CD4-positive, CD25-positive, alpha-beta regulatory T cell (primary cell): ENCODE measurements around the gene RAPH1. TPM values are rescaled to one million over a fixed set of nuclear protein-coding genes. Genes with fewer than 3 reads are reported as not detected.

Source experiments
- ATAC-seq, 2 donors: fragments of 150-1000 bp; cut with Tn5 transposase; one replicate each; pipeline ENCODE4 v1.10.0; 2021; ENCODE audit warnings: low read depth in 2 of 2, moderate number of reproducible peaks in 2 of 2, moderate library complexity in 1 of 2
- DNase-seq, 3 donors: peaks; one replicate each; pipeline versions ENCODE4 v3.0.0 to v3.0.0-alpha.2; 2012 to 2022; ENCODE audit warnings: mixed read lengths in 1 of 3
- H3K27ac ChIP-seq: one replicate; pipeline ENCODE4 v1.7.0; 2013; ENCODE audit warnings: mild to moderate bottlenecking, low read length; ENCODE audit not compliant: insufficient read depth, poor library complexity, severe bottlenecking
- H3K27me3 ChIP-seq: one replicate; pipeline ENCODE4 v1.7.0; 2013; ENCODE audit warnings: low read length; ENCODE audit not compliant: control insufficient read depth, insufficient read depth
- H3K36me3 ChIP-seq: one replicate; pipeline ENCODE4 v1.7.0; 2013; ENCODE audit warnings: mild to moderate bottlenecking, low read length, moderate library complexity; ENCODE audit not compliant: control insufficient read depth, insufficient read depth
- H3K4me1 ChIP-seq: 2 replicates; pipeline ENCODE4 v1.7.0; 2013; ENCODE audit warnings: mild to moderate bottlenecking, low read length; ENCODE audit not compliant: insufficient read depth, control insufficient read depth, poor library complexity, severe bottlenecking
- H3K4me3 ChIP-seq: one replicate; pipeline ENCODE4 v1.7.0; 2013; ENCODE audit warnings: low read depth, mild to moderate bottlenecking, low read length, moderate library complexity
- H3K9me3 ChIP-seq, 2 experiments: 1 replicate in 1 of 2; 2 replicates in 1 of 2; pipeline ENCODE4 v1.7.0; 2013; ENCODE audit warnings: low read length in 2 of 2, mild to moderate bottlenecking in 1 of 2, moderate library complexity in 1 of 2; ENCODE audit not compliant: control insufficient read depth in 2 of 2
- H3K27ac Mint-ChIP-seq, 3 donors: one replicate each; pipeline ENCODE4 v1.8.0; 2020 to 2022; ENCODE audit warnings: mild to moderate bottlenecking in 3 of 3, mixed read lengths in 3 of 3, moderate library complexity in 2 of 3
- H3K27me3 Mint-ChIP-seq: one replicate; pipeline ENCODE4 v1.8.0; 2022; ENCODE audit warnings: mild to moderate bottlenecking, mixed read lengths
- H3K36me3 Mint-ChIP-seq: one replicate; pipeline ENCODE4 v1.8.0; 2020; ENCODE audit warnings: mixed read lengths
- H3K4me1 Mint-ChIP-seq, 4 donors: one replicate each; pipeline ENCODE4 v1.8.0; 2020 to 2022; ENCODE audit warnings: mixed read lengths in 4 of 4, mild to moderate bottlenecking in 1 of 4
- H3K4me3 Mint-ChIP-seq, 4 donors: one replicate each; pipeline ENCODE4 v1.8.0; 2020 to 2022; ENCODE audit warnings: mild to moderate bottlenecking in 4 of 4, mixed read lengths in 4 of 4, moderate library complexity in 3 of 4
- H3K9me3 Mint-ChIP-seq, 7 donors: one replicate each; pipeline ENCODE4 v1.8.0; 2020 to 2022; ENCODE audit warnings: mixed read lengths in 7 of 7, mild to moderate bottlenecking in 3 of 7, moderate library complexity in 2 of 7
- polyA plus RNA-seq, 4 donors: library from polyadenylated mRNA; unstranded; fragments of 300-500 nt; fragmentation: Illumina TruSeq; gene quantifications; one replicate each; pipeline ENCODE4 v1.2.3, GENCODE V29; 2021
- total RNA-seq: library from RNA; stranded (reverse); gene quantifications from one replicate; pipeline ENCODE4 v1.2.3, GENCODE V29; 2022

The RAPH1 gene
- total and polyA plus RNA-seq, 5 donors from 2014 or later = 0.53 to 2.5 (median 0.90) TPM

DNA sequence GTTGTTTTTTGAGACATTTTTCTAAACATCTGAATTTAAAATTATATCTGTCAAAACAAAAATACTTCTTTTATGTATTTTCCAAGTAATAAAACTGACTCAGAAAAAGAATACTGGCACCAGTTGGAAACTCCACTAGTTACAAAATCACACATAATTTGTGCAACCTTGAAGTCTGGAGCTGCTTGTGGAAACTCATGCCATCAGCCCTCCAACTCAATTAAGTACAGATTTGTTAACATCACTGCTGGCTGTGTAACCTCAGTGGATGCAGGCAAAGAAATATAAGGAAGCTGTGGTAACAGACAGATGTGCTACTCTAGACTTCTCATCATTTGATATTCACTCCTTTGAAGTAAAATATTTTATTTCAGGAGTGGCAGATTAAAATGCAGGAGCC is 30.0 kb upstream of the RAPH1 start:
- H3K9me3 ChIP-seq = no peaks in the 10 kb centered on the region

DNA sequence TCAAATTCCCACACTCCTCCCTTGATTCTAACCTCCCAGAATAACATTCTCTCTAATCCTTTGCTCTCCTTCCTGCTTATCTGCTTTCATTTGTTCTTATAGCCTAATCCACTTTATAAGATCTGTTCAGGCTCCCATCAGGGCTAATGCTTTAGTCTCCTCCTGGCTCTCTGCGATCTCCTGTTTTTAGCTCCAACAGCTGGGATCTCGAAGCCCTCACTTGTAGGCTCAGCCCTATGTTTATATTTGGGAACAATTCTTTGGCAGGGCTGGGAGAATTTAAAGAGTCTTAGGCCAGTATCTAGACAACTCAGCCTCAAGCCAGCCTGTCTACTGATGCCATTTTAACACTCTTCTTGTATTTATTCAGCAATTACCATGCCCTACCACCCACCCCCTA is 27.2 kb upstream of the RAPH1 start:
- no peak for ATAC-seq
- Mint-ChIP-seq H3K27me3 (peaks cover 10% of the 10 kb centered on the region), H3K4me3 (no peak overlapping the region), H3K27ac (peak overlapping the region in 2 of 3 donors; percentile 29 to 70), H3K9me3 (peaks cover 0 to 1% (median 0%) of the 10 kb centered on the region in 7 donors), H3K36me3 (no peaks in the 10 kb centered on the region), H3K4me1 (peaks cover 0 to 4% (median 0%) of the 10 kb centered on the region in 4 donors)
- Histone ChIP-seq H3K27me3 (no peaks in the 10 kb centered on the region), H3K27ac (no peak overlapping the region), H3K36me3 (no peaks in the 10 kb centered on the region), H3K4me1 (no peaks in the 10 kb centered on the region), H3K4me3 (no peak overlapping the region), H3K9me3 (no peaks in the 10 kb centered on the region)
- DNase-seq = no peak

More for the DNA sequence above, 30.0 kb upstream of the RAPH1 start:
- no peak overlapping the region for H3K27ac Mint-ChIP-seq
- peaks cover 12% of the 10 kb centered on the region for H3K27me3 Mint-ChIP-seq
- no peaks in the 10 kb centered on the region for H3K36me3 Mint-ChIP-seq
- no peaks in the 10 kb centered on the region for H3K4me1 ChIP-seq
- H3K4me3 ChIP-seq = no peak overlapping the region
- peaks cover 0 to 3% (median 0%) of the 10 kb centered on the region in 7 donors for H3K9me3 Mint-ChIP-seq
- H3K4me1 Mint-ChIP-seq = peaks cover 0 to 6% (median 1%) of the 10 kb centered on the region in 4 donors
- no peak for DNase-seq
- H3K27ac ChIP-seq = no peak overlapping the region
- no peak for ATAC-seq
- no peaks in the 10 kb centered on the region for H3K27me3 ChIP-seq
- H3K36me3 ChIP-seq = no peaks in the 10 kb centered on the region
- H3K4me3 Mint-ChIP-seq = no peak overlapping the region

DNA sequence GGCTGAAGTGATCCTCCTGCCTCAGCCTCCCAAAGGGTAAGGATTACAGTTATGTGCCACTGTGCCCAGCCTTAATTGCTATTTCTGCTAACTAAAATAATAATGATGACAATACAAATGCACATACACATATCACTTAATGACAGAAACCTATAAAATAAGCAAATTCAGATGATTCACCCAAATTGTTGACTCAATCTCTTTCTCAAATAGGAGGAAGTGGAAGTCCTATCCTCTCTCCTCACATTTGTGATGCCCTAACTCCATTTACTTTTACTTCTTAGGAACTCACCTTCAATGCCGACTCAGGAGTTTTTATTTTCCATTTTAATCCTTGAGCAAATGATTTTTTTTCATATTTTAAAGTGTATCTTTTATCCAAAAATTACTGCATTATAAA is 24.5 kb upstream of the RAPH1 start:
- Histone ChIP-seq H3K4me1 (no peaks in the 10 kb centered on the region), H3K4me3 (no peak overlapping the region), H3K9me3 (no peaks in the 10 kb centered on the region), H3K27me3 (no peaks in the 10 kb centered on the region), H3K27ac (no peak overlapping the region), H3K36me3 (no peaks in the 10 kb centered on the region)
- DNase-seq (no peak), ATAC-seq (no peak)
- Mint-ChIP-seq H3K4me1 (peaks cover 0 to 2% (median 0%) of the 10 kb centered on the region in 4 donors), H3K36me3 (no peaks in the 10 kb centered on the region), H3K27me3 (peaks cover 9% of the 10 kb centered on the region), H3K9me3 (no peaks in the 10 kb centered on the region), H3K4me3 (no peak overlapping the region), H3K27ac (no peak overlapping the region)

DNA sequence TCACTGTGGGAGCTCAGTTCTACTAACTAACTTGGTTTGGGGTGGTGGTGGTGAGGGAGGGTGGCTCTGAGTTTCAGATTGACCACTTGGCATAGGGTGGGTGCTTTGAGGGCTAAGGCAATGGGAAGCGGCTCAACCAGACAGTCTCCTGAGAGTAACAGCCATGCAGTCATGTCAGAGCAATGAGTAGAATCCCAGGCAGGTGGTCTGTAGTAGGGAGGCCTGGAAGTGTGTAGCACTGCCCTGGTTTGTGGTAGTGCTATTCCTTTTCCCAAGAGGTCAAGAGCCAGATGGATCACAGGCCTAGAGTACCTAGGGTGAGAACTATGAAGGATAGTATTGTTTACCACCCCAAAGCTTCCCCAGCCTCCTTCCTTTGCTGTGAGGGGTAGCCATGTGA is 18.7 kb upstream of the RAPH1 start:
- Mint-ChIP-seq H3K36me3 (no peaks in the 10 kb centered on the region), H3K4me3 (no peak overlapping the region), H3K27me3 (peaks cover 15% of the 10 kb centered on the region), H3K9me3 (peaks cover 0 to 1% (median 0%) of the 10 kb centered on the region in 7 donors), H3K27ac (peak overlapping the region in 1 of 3 donors; percentile 34), H3K4me1 (peaks cover 0 to 7% (median under 1%) of the 10 kb centered on the region in 4 donors)
- no peak overlapping the region for H3K27ac ChIP-seq
- H3K36me3 ChIP-seq = no peaks in the 10 kb centered on the region
- no peak for DNase-seq
- no peaks in the 10 kb centered on the region for H3K9me3 ChIP-seq
- no peak overlapping the region for H3K4me3 ChIP-seq
- no peak for ATAC-seq
- H3K27me3 ChIP-seq = no peaks in the 10 kb centered on the region
- no peaks in the 10 kb centered on the region for H3K4me1 ChIP-seq

DNA sequence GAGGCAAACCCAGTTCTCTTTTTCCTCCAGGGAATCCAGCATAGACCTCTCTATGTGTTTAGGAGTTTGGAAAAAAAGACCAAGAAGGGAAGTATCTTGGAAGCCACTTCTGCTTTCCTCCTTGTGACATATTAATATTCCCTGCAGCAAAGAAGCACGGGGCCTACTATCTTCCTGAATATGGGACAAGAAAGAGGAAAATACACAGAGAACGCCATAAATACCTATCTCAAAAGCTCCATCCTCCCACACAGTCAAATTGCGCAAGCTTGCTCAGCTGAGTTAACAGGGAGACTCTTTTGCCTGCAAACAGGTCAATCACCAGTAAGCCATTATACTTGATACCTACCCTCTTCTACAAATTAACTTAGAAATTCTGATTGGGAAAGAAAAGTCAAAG is 16.7 kb upstream of the RAPH1 start:
- Histone ChIP-seq H3K27ac (no peak overlapping the region), H3K4me3 (no peak overlapping the region), H3K27me3 (no peaks in the 10 kb centered on the region), H3K36me3 (no peaks in the 10 kb centered on the region), H3K4me1 (no peaks in the 10 kb centered on the region), H3K9me3 (no peaks in the 10 kb centered on the region)
- Mint-ChIP-seq H3K9me3 (peaks cover 0 to 1% (median 0%) of the 10 kb centered on the region in 7 donors), H3K36me3 (no peaks in the 10 kb centered on the region), H3K27me3 (peaks cover 20% of the 10 kb centered on the region), H3K4me3 (no peak overlapping the region), H3K4me1 (peaks cover 3 to 7% (median 5%) of the 10 kb centered on the region in 4 donors), H3K27ac (no peak overlapping the region)
- ATAC-seq = no peak
- no peak for DNase-seq

DNA sequence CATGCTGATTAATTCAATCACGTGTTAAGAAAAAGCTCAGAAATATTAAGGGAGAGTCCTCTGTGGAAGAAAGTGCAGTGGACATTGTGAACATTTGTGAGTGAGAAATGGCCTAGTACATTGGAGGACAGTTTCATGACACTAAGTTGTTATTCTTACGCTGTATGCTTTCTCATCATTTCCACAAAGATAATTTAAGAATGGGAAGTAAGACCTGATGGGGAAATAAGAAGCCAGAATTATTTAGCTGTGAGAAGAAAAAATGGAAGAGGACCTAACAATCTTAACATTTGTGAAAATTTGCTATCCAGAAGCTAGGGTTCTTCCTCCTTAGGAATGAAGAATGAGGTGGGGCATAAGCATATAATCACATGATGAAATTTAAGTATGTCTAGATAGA is 15.2 kb upstream of the RAPH1 start:
- no peak overlapping the region for H3K27ac Mint-ChIP-seq
- H3K9me3 Mint-ChIP-seq = peaks cover 0 to 1% (median 0%) of the 10 kb centered on the region in 7 donors

DNA sequence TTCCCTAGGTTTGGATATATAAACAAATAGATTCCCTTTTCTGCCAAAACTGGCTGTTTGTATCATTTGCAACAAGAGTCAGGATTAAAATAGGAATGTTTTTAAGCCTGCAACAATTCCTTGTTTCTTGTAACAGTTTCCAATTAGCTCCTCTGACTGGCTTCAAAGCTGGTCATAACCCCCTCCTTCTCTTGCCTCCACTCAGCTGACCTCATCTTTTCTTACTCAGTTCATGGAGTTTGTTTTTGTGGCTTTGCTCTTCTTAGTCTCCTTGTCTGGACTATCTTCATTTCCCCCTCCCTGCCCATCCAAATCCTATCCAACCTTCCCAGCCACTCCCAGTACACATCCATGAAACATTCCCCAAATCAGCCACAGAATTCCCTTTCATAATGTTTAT is 14.3 kb upstream of the RAPH1 start:
- H3K27ac Mint-ChIP-seq = no peak overlapping the region
- H3K4me1 Mint-ChIP-seq = peaks cover 3 to 7% (median 5%) of the 10 kb centered on the region in 4 donors
- Histone ChIP-seq H3K4me1 (no peaks in the 10 kb centered on the region), H3K4me3 (no peak overlapping the region), H3K9me3 (no peaks in the 10 kb centered on the region), H3K36me3 (no peaks in the 10 kb centered on the region), H3K27ac (no peak overlapping the region), H3K27me3 (no peaks in the 10 kb centered on the region)
- peaks cover 0 to under 1% (median 0%) of the 10 kb centered on the region in 7 donors for H3K9me3 Mint-ChIP-seq
- peaks cover 16% of the 10 kb centered on the region for H3K27me3 Mint-ChIP-seq
- no peak overlapping the region for H3K4me3 Mint-ChIP-seq
- DNase-seq (no peak), ATAC-seq (no peak)
- H3K36me3 Mint-ChIP-seq = no peaks in the 10 kb centered on the region

More for the DNA sequence above, 15.2 kb upstream of the RAPH1 start:
- Mint-ChIP-seq H3K4me3 (no peak overlapping the region), H3K4me1 (peaks cover 3 to 7% (median 5%) of the 10 kb centered on the region in 4 donors), H3K36me3 (no peaks in the 10 kb centered on the region), H3K27me3 (peaks cover 16% of the 10 kb centered on the region)
- Histone ChIP-seq H3K9me3 (no peaks in the 10 kb centered on the region), H3K27ac (no peak overlapping the region), H3K4me1 (no peaks in the 10 kb centered on the region), H3K36me3 (no peaks in the 10 kb centered on the region), H3K4me3 (no peak overlapping the region), H3K27me3 (no peaks in the 10 kb centered on the region)
- no peak for DNase-seq
- no peak for ATAC-seq

DNA sequence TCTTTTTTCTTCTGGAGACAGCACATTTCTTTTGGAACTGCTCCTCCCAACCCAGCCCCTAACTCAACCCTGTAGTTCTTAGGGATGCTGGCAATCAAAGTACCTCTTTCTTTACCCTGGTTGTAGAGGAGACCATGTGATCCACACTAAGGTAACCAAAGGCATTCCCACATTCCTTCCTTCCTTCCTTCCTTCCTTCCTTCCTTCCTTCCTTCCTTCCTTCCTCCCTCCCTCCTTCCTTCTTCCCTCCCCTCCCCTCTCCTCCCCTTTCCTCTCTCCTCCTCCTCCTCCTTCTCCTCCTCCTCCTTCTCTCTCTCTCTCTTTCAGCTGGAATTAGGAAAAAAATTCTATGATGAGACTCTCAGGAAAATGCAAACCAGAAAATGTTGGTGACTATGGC is 13.8 kb upstream of the RAPH1 start:
- no peaks in the 10 kb centered on the region for H3K27me3 ChIP-seq
- no peaks in the 10 kb centered on the region for H3K9me3 ChIP-seq
- H3K27ac ChIP-seq = no peak overlapping the region
- H3K27me3 Mint-ChIP-seq = peaks cover 15% of the 10 kb centered on the region
- H3K36me3 Mint-ChIP-seq = no peaks in the 10 kb centered on the region
- ATAC-seq (no peak), DNase-seq (no peak)
- H3K27ac Mint-ChIP-seq = no peak overlapping the region
- no peaks in the 10 kb centered on the region for H3K4me1 ChIP-seq
- H3K4me3 ChIP-seq = no peak overlapping the region
- no peak overlapping the region for H3K4me3 Mint-ChIP-seq
- H3K36me3 ChIP-seq = no peaks in the 10 kb centered on the region
- H3K4me1 Mint-ChIP-seq = peaks cover 3 to 7% (median 5%) of the 10 kb centered on the region in 4 donors
- H3K9me3 Mint-ChIP-seq = no peaks in the 10 kb centered on the region
